Esophagus muscularis mucosa (tissue), 4 donors: ENCODE data around the gene CDH4. TPM values are rescaled to one million over a fixed set of nuclear protein-coding genes. Genes with fewer than 3 reads are reported as not detected.

Experiments
- DNase-seq: peaks from one replicate; pipeline ENCODE4 v3.0.0-alpha.2; 2017; ENCODE audit errors: extremely low spot score
- H3K27ac ChIP-seq, 4 donors: fragments of 200-600 bp; sonication (generic); replicated peaks in 1 of 4; 1 replicate in 3 of 4; 2 replicates in 1 of 4; pipeline ENCODE4 v1.5.1; 2016 to 2019; ENCODE audit warnings: mild to moderate bottlenecking in 1 of 4
- H3K27me3 ChIP-seq, 4 donors: fragments of 200-600 bp; sonication (generic); one replicate each; pipeline versions ENCODE4 v1.5.1 to v1.6.0; 2016 to 2019
- H3K36me3 ChIP-seq, 4 donors: fragments of 200-600 bp; sonication (generic); one replicate each; pipeline ENCODE4 v1.5.1; 2016 to 2019
- H3K4me1 ChIP-seq, 4 donors: fragments of 200-600 bp; sonication (generic); one replicate each; pipeline ENCODE4 v1.5.1; 2016 to 2019
- H3K4me3 ChIP-seq, 4 donors: fragments of 200-600 bp; sonication (generic); 1 replicate in 2 of 4; 2 replicates in 2 of 4; pipeline ENCODE4 v1.5.1; 2016 to 2019; ENCODE audit warnings: mild to moderate bottlenecking in 4 of 4, moderate library complexity in 1 of 4
- H3K9me3 ChIP-seq, 4 donors: fragments of 200-600 bp; sonication (generic); 1 replicate in 3 of 4; 2 replicates in 1 of 4; pipeline ENCODE4 v1.5.1; 2016 to 2019
- CTCF ChIP-seq, 3 experiments: fragments of 200-600 bp in 2 of 3; fragments of 450-650 bp in 1 of 3; sonication (generic) in 2 of 3; IDR thresholded peaks; one replicate each; pipeline ENCODE4 v1.5.1; 2017 to 2019; ENCODE audit warnings: antibody characterized with exemption in 3 of 3, mild to moderate bottlenecking in 2 of 3, moderate library complexity in 1 of 3
- EP300 ChIP-seq: sonication (generic); formaldehyde crosslinking; IDR thresholded peaks from one replicate; pipeline ENCODE4 v1.6.1; 2017; ENCODE audit warnings: antibody characterized with exemption
- POLR2A ChIP-seq: fragments of 450-650 bp; IDR thresholded peaks from one replicate; pipeline ENCODE4 v1.6.1; 2017; ENCODE audit warnings: antibody characterized with exemption, moderate library complexity, mild to moderate bottlenecking, low read depth
- POLR2AphosphoS5 ChIP-seq, 2 donors: sonication (generic); formaldehyde crosslinking; IDR thresholded peaks; one replicate each; pipeline ENCODE4 v1.6.1; 2017; ENCODE audit warnings: antibody characterized with exemption in 2 of 2
- WGBS: methylation state at CpG from one replicate; pipeline ENCODE4 v1.1.5; 2018; 5-methylcytosine and 5-hydroxymethylcytosine counted together
- intact Hi-C: fragments of 100-400 bp; cut with DNase I; formaldehyde crosslinking; loops from one replicate; pipeline ENCODE4 v1.15.1; 2023
- total RNA-seq, 4 donors: library from RNA; depleted of rRNA; stranded (reverse); fragments of >200 nt; gene quantifications; one replicate each; pipeline versions ENCODE4 v1.1.0 to v1.2.1, GENCODE V29; 2016

The CDH4 gene
- total RNA-seq, 4 donors from 2014 or later: 0.42 to 1.3 (median 0.48) TPM

GRCh38 chr20:61635721-61636455 is 383.8 kb downstream of the CDH4 start:
- intact Hi-C loops: no loop called here
- no peak overlapping the region for H3K4me3 ChIP-seq
- H3K36me3 ChIP-seq: no peaks in the 10 kb centered on the region
- 70% methylated on average over 13 of the region's 19 CpGs for WGBS
- H3K9me3 ChIP-seq: no peaks in the 10 kb centered on the region
- peaks cover 0 to 62% (median 0%) of the 10 kb centered on the region in 4 donors for H3K27me3 ChIP-seq
- H3K4me1 ChIP-seq: no peaks in the 10 kb centered on the region
- no peak overlapping the region for H3K27ac ChIP-seq
- no peak for DNase-seq
- TF ChIP-seq POLR2AphosphoS5 (IDR thresholded peaks at IDR 0.05) (no peak), CTCF (IDR thresholded peaks at IDR 0.05) (no peak), EP300 (no peak)

GRCh38 chr20:61636531-61637116 is 384.6 kb downstream of the CDH4 start:
- intact Hi-C loops: no loop called here
- TF ChIP-seq EP300 (no peak), CTCF (IDR thresholded peaks at IDR 0.05) (no peak), POLR2AphosphoS5 (IDR thresholded peaks at IDR 0.05) (no peak), POLR2A (no peak)
- Histone ChIP-seq H3K4me1 (no peaks in the 10 kb centered on the region), H3K27me3 (peaks cover 0 to 66% (median 0%) of the 10 kb centered on the region in 4 donors), H3K9me3 (no peaks in the 10 kb centered on the region), H3K4me3 (no peak overlapping the region), H3K36me3 (no peaks in the 10 kb centered on the region), H3K27ac (no peak overlapping the region)
- WGBS: 61% methylated on average over 9 of the region's 15 CpGs
- no peak for DNase-seq

GRCh38 chr20:61638802-61639585 is 386.9 kb downstream of the CDH4 start:
- no peak for DNase-seq
- TF ChIP-seq POLR2AphosphoS5 (IDR thresholded peaks at IDR 0.05): no peak
- TF ChIP-seq EP300: no peak
- no peak for TF ChIP-seq POLR2A
- no peak for TF ChIP-seq CTCF (IDR thresholded peaks at IDR 0.05)
- intact Hi-C loops: no loop called here
- 85% methylated on average over 16 of the region's 17 CpGs for WGBS
- H3K27me3 ChIP-seq: peaks cover 0 to 69% (median 0%) of the 10 kb centered on the region in 4 donors
- H3K27ac ChIP-seq: no peak overlapping the region
- no peak overlapping the region for H3K4me3 ChIP-seq
- no peaks in the 10 kb centered on the region for H3K4me1 ChIP-seq
- peaks cover 0 to 11% (median 0%) of the 10 kb centered on the region in 4 donors for H3K9me3 ChIP-seq
- no peaks in the 10 kb centered on the region for H3K36me3 ChIP-seq

GRCh38 chr20:61640131-61640870 is 388.2 kb downstream of the CDH4 start:
- Histone ChIP-seq H3K9me3 (peaks cover 0 to 11% (median 0%) of the 10 kb centered on the region in 4 donors), H3K4me3 (no peak overlapping the region), H3K27me3 (peaks cover 0 to 69% (median 0%) of the 10 kb centered on the region in 4 donors), H3K4me1 (no peaks in the 10 kb centered on the region), H3K27ac (no peak overlapping the region), H3K36me3 (no peaks in the 10 kb centered on the region)
- intact Hi-C loops: no loop called here
- no peak for DNase-seq
- no peak for TF ChIP-seq CTCF (IDR thresholded peaks at IDR 0.05)
- no peak for TF ChIP-seq POLR2AphosphoS5 (IDR thresholded peaks at IDR 0.05)
- TF ChIP-seq POLR2A: no peak
- no peak for TF ChIP-seq EP300
- 74% methylated on average over 23 of the region's 23 CpGs for WGBS
